DLD1 (cell line): ENCODE measurements around the gene COX6B1.
"Not testable (repeated sequence)": the region's sequence is repeated elsewhere in the genome, so short reads cannot be mapped to it uniquely, and the experiment has no call there.

ENCODE experiments used
- in situ Hi-C: cut with HindIII; loops from 2 replicates; pipeline ENCODE4 v1.10.0; 2017; ENCODE audit warnings: low sequenced_read_pairs

Gene COX6B1

GRCh38 chr19:35633727-35634440 lies 14.2 kb upstream of the COX6B1 start:
- in situ Hi-C loops = no loop called here

GRCh38 chr19:35636651-35637050 lies 11.5 kb upstream of the COX6B1 start:
- in situ Hi-C loops = no loop called here

- in situ Hi-C loops = no loop called here
These were observed 11.0 kb upstream of the COX6B1 start for GRCh38 chr19:35637165-35637564.

GRCh38 chr19:35639321-35639639 lies 8.8 kb upstream of the COX6B1 start:
- in situ Hi-C loops = no loop called here

- in situ Hi-C loops = no loop called here
These were observed 8.3 kb upstream of the COX6B1 start for GRCh38 chr19:35639863-35640262.

- in situ Hi-C loops = no loop called here
These were observed 6.5 kb upstream of the COX6B1 start, which contains the start of gene ETV2 for GRCh38 chr19:35641515-35642151. ETV2 (plus strand) TSS chr19:35641745; CDS start chr19:35642461, 716 bp downstream.

- in situ Hi-C loops = no loop called here
These were observed 5.8 kb upstream of the COX6B1 start for GRCh38 chr19:35642312-35642711.

- in situ Hi-C loops = no loop called here
These were observed 5.3 kb upstream of the COX6B1 start for GRCh38 chr19:35642798-35643254.

GRCh38 chr19:35643255-35644205 lies 4.6 kb upstream of the COX6B1 start:
- in situ Hi-C loops = no loop called here

- in situ Hi-C loops = no loop called here
These were observed 3.7 kb upstream of the COX6B1 start for GRCh38 chr19:35644206-35644986.

- in situ Hi-C loops = no loop called here
These were observed 3.0 kb upstream of the COX6B1 start for GRCh38 chr19:35644987-35645679.

- in situ Hi-C loops = no loop called here
These were observed 2.2 kb upstream of the COX6B1 start for GRCh38 chr19:35645680-35646511.

- in situ Hi-C loops = no loop called here
These were observed 2.5 kb downstream of the COX6B1 start for GRCh38 chr19:35650581-35650980.

GRCh38 chr19:35654828-35655227 lies 6.7 kb downstream of the COX6B1 start:
- in situ Hi-C loops = not testable (repeated sequence)

- in situ Hi-C loops = no loop called here
These were observed 7.5 kb downstream of the COX6B1 start for GRCh38 chr19:35655600-35655999.

GRCh38 chr19:35656700-35657099 lies 8.6 kb downstream of the COX6B1 start:
- in situ Hi-C loops = no loop called here

GRCh38 chr19:35657904-35658700 lies 10.0 kb downstream of the COX6B1 start:
- in situ Hi-C loops = no loop called here

- in situ Hi-C loops = no loop called here
These were observed 13.8 kb downstream of the COX6B1 start for GRCh38 chr19:35661995-35662340.
